Cardiac septum (tissue), 1 donor: ENCODE results near the gene COQ5. TPM values are rescaled to one million over a fixed set of nuclear protein-coding genes. Genes with fewer than 3 reads are reported as not detected.

Source experiments
- DNase-seq: peaks from one replicate; pipeline ENCODE4 v3.0.0-alpha.2; 2020; ENCODE audit warnings: low spot score
- intact Hi-C: fragments of 100-400 bp; cut with DNase I; formaldehyde crosslinking; loops from one replicate; pipeline ENCODE4 v1.14.0; 2022
- total RNA-seq: library from RNA; stranded (reverse); fragmentation: NEBNext Ultra II Directional; extraction: Animal tissue kit (Norgen Biotek cat#: 25700); gene quantifications from one replicate; pipeline ENCODE4 v1.2.1, GENCODE V29; 2021
- donor health status: DM: no; HTN: no; CAD: no.

The COQ5 gene
- total RNA-seq, 1 donor from 2014 or later = 31.8 TPM

GRCh38 chr12:120466560-120467315, 62.2 kb downstream of the COQ5 start:
- intact Hi-C loops = no loop called here
- DNase-seq = no peak

GRCh38 chr12:120465756-120466155, 63.2 kb downstream of the COQ5 start:
- no peak for DNase-seq
- intact Hi-C loops = no loop called here

GRCh38 chr12:120463712-120464111, 65.2 kb downstream of the COQ5 start:
- intact Hi-C loops = no loop called here
- DNase-seq = no peak

- intact Hi-C loops = no loop called here
- DNase-seq = no peak
Measured at GRCh38 chr12:120462099-120462640, 66.8 kb downstream of the COQ5 start.

- intact Hi-C loops = no loop called here
- no peak for DNase-seq
Measured at GRCh38 chr12:120460157-120460556, 68.8 kb downstream of the COQ5 start.

GRCh38 chr12:120457133-120457532, 71.8 kb downstream of the COQ5 start:
- intact Hi-C loops = no loop called here
- DNase-seq = no peak

- intact Hi-C loops = no loop called here
- no peak for DNase-seq
Measured at GRCh38 chr12:120455302-120455701, 73.7 kb downstream of the COQ5 start.

- DNase-seq = no peak
- intact Hi-C loops = no loop called here
Measured at GRCh38 chr12:120453977-120454376, 75.0 kb downstream of the COQ5 start.

Other genes with a start within 250 kb of the COQ5 start
- 27,323 TPM for gene RNU4-2, start 237.3 kb downstream of the COQ5 start, total RNA-seq
- gene RNU4-1, start 235.9 kb downstream of the COQ5 start, total RNA-seq = 3,560 TPM
- 2.4 TPM for gene SIRT4, start 226.8 kb downstream of the COQ5 start, total RNA-seq
- not detected for gene PLA2G1B, start 201.4 kb downstream of the COQ5 start, total RNA-seq
- gene MSI1, start 160.0 kb downstream of the COQ5 start, total RNA-seq = 9.7 TPM
- gene COX6A1, start 91.0 kb downstream of the COQ5 start, total RNA-seq = 232 TPM
- gene TRIAP1, start 82.8 kb downstream of the COQ5 start, total RNA-seq = 11.9 TPM
- 12.9 TPM for gene GATC, start 82.7 kb downstream of the COQ5 start, total RNA-seq
- 38.6 TPM for gene SRSF9, start 59.4 kb downstream of the COQ5 start, total RNA-seq
- 243 TPM for gene DYNLL1, start 33.0 kb downstream of the COQ5 start, total RNA-seq
- 249 TPM for gene RNF10, start 5.2 kb upstream of the COQ5 start, total RNA-seq
- 36.5 TPM for gene POP5, start 52.2 kb upstream of the COQ5 start, total RNA-seq
- 2.8 TPM for gene CABP1, start 111.5 kb upstream of the COQ5 start, total RNA-seq
- gene MLEC, start 158.0 kb upstream of the COQ5 start, total RNA-seq = 103 TPM
- 10.9 TPM for gene UNC119B, start 181.3 kb upstream of the COQ5 start, total RNA-seq
- gene ACADS, start 196.7 kb upstream of the COQ5 start, total RNA-seq = 58.4 TPM